Spleen (tissue), 7 donors: ENCODE data around the gene SOX21.

ENCODE experiments used
- CTCF ChIP-seq, 11 experiments: fragments of 200-600 bp in 7 of 11; fragments of 450-650 bp in 4 of 11; sonication (generic) in 4 of 11; IDR thresholded peaks in 8 of 11; conservative IDR thresholded peaks in 3 of 11; 1 replicate in 7 of 11; 2 replicates in 4 of 11; pipeline versions ENCODE4 v1.4.0 to v1.8.0; 2016 to 2021; ENCODE audit warnings: antibody characterized with exemption in 11 of 11, inconsistent platforms in 4 of 11, mild to moderate bottlenecking in 1 of 11
- POLR2A ChIP-seq, 3 donors: fragments of 450-650 bp; IDR thresholded peaks; one replicate each; pipeline ENCODE4 v1.5.1; 2017; ENCODE audit warnings: antibody characterized with exemption in 3 of 3, mild to moderate bottlenecking in 1 of 3
- POLR2AphosphoS5 ChIP-seq, 3 donors: sonication (generic); formaldehyde crosslinking; IDR thresholded peaks; one replicate each; pipeline ENCODE4 v1.5.1; 2017; ENCODE audit warnings: antibody characterized with exemption in 3 of 3
- donor health status: DM: no; HTN: no; CAD: no; lungs with moderate emphysema.
- donor health status: DM: no; HTN: no; CAD: no.
- donor health status: DM: no; HTN: no; CAD: no.

GRCh38 chr13:94726425-94726824 lies 14.1 kb upstream of the SOX21 start:
- TF ChIP-seq CTCF (IDR thresholded peaks at IDR 0.05 in 8 of 11, conservative IDR thresholded peaks at IDR 0.05 in 3 of 11): no peak
- TF ChIP-seq POLR2A (IDR thresholded peaks at IDR 0.05): no peak
- TF ChIP-seq POLR2AphosphoS5 (IDR thresholded peaks at IDR 0.05): no peak
